ENCODE data around the gene NOP16.

The NOP16 gene

GRCh38 chr5:176418251-176418650 is 29.9 kb upstream of the NOP16 start:
- peaks cover 4% of the 10 kb centered on the region for H3K27me3 ChIP-seq (ENCODE audit: control insufficient read depth, insufficient read depth, low read length)
- H3K36me3 ChIP-seq (ENCODE audit: control insufficient read depth, insufficient read depth, low read length), result no peaks in the 10 kb centered on the region
- no peak overlapping the region for H3K9ac ChIP-seq (ENCODE audit: low read depth, low read length)
- H3K4me3 ChIP-seq (ENCODE audit: low read depth, low read length), result no peak overlapping the region
- no peak overlapping the region for H3K27ac ChIP-seq (ENCODE audit: low read depth, low read length)
- peaks cover 22% of the 10 kb centered on the region for H3K9me3 ChIP-seq (ENCODE audit: control insufficient read depth, insufficient read depth, low read length)
- no peaks in the 10 kb centered on the region for H3K4me1 ChIP-seq (ENCODE audit: control insufficient read depth, insufficient read depth, low read length)

- no peak overlapping the region for H3K27ac ChIP-seq (ENCODE audit: low read depth, low read length)
- H3K27me3 ChIP-seq (ENCODE audit: control insufficient read depth, insufficient read depth, low read length), result peaks cover 4% of the 10 kb centered on the region
- H3K9me3 ChIP-seq (ENCODE audit: control insufficient read depth, insufficient read depth, low read length), result peaks cover 17% of the 10 kb centered on the region
- no peaks in the 10 kb centered on the region for H3K4me1 ChIP-seq (ENCODE audit: control insufficient read depth, insufficient read depth, low read length)
- no peak overlapping the region for H3K9ac ChIP-seq (ENCODE audit: low read depth, low read length)
- H3K4me3 ChIP-seq (ENCODE audit: low read depth, low read length), result peak overlapping the region; percentile 77
- H3K36me3 ChIP-seq (ENCODE audit: control insufficient read depth, insufficient read depth, low read length), result no peaks in the 10 kb centered on the region
Observed at GRCh38 chr5:176416965-176417364, 28.6 kb upstream of the NOP16 start.

- peak within 1 kb of the TSS; percentile 77 for H3K4me3 ChIP-seq (ENCODE audit: low read depth, low read length)
- H3K4me1 ChIP-seq (ENCODE audit: control insufficient read depth, insufficient read depth, low read length), result no peaks in the 10 kb centered on the region
- peaks cover 13% of the 10 kb centered on the region for H3K9me3 ChIP-seq (ENCODE audit: control insufficient read depth, insufficient read depth, low read length)
- peaks cover 4% of the 10 kb centered on the region for H3K27me3 ChIP-seq (ENCODE audit: control insufficient read depth, insufficient read depth, low read length)
- peak within 1 kb of the TSS; percentile 64 for H3K9ac ChIP-seq (ENCODE audit: low read depth, low read length)
- no peaks in the 10 kb centered on the region for H3K36me3 ChIP-seq (ENCODE audit: control insufficient read depth, insufficient read depth, low read length)
- H3K27ac ChIP-seq (ENCODE audit: low read depth, low read length), result peak within 1 kb of the TSS; percentile 26
Observed at GRCh38 chr5:176415952-176416924, 27.8 kb upstream of the NOP16 start, which contains the start of gene CLTB. Gene CLTB, minus strand, starts transcription at chr5:176416539. Its CDS starts 176 bp downstream, at chr5:176416363.

- peaks cover 6% of the 10 kb centered on the region for H3K9me3 ChIP-seq (ENCODE audit: control insufficient read depth, insufficient read depth, low read length)
- H3K27me3 ChIP-seq (ENCODE audit: control insufficient read depth, insufficient read depth, low read length), result peaks cover 4% of the 10 kb centered on the region
- no peaks in the 10 kb centered on the region for H3K4me1 ChIP-seq (ENCODE audit: control insufficient read depth, insufficient read depth, low read length)
- peak overlapping the region; percentile 77 for H3K4me3 ChIP-seq (ENCODE audit: low read depth, low read length)
- no peaks in the 10 kb centered on the region for H3K36me3 ChIP-seq (ENCODE audit: control insufficient read depth, insufficient read depth, low read length)
- no peak overlapping the region for H3K9ac ChIP-seq (ENCODE audit: low read depth, low read length)
- no peak overlapping the region for H3K27ac ChIP-seq (ENCODE audit: low read depth, low read length)
Observed at GRCh38 chr5:176415240-176415951, 27.0 kb upstream of the NOP16 start.

- H3K27me3 ChIP-seq (ENCODE audit: control insufficient read depth, insufficient read depth, low read length), result peaks cover 4% of the 10 kb centered on the region
- H3K9ac ChIP-seq (ENCODE audit: low read depth, low read length), result no peak overlapping the region
- no peak overlapping the region for H3K4me3 ChIP-seq (ENCODE audit: low read depth, low read length)
- H3K27ac ChIP-seq (ENCODE audit: low read depth, low read length), result no peak overlapping the region
- peaks cover 3% of the 10 kb centered on the region; the same call in 1 of the 2 replicates for H3K36me3 ChIP-seq (ENCODE audit: control insufficient read depth, insufficient read depth, low read length)
- H3K9me3 ChIP-seq (ENCODE audit: control insufficient read depth, insufficient read depth, low read length), result peaks cover 2% of the 10 kb centered on the region; the same call in 1 of the 2 replicates
- H3K4me1 ChIP-seq (ENCODE audit: control insufficient read depth, insufficient read depth, low read length), result no peaks in the 10 kb centered on the region
Observed at GRCh38 chr5:176414704-176415103, 26.3 kb upstream of the NOP16 start.

- Histone ChIP-seq H3K4me3 (ENCODE audit: low read depth, low read length) (no peak overlapping the region), H3K27ac (ENCODE audit: low read depth, low read length) (no peak overlapping the region), H3K9me3 (ENCODE audit: control insufficient read depth, insufficient read depth, low read length) (peaks cover under 1% of the 10 kb centered on the region; the same call in 1 of the 2 replicates), H3K27me3 (ENCODE audit: control insufficient read depth, insufficient read depth, low read length) (peaks cover 4% of the 10 kb centered on the region), H3K36me3 (ENCODE audit: control insufficient read depth, insufficient read depth, low read length) (peaks cover 3% of the 10 kb centered on the region; the same call in 1 of the 2 replicates), H3K4me1 (ENCODE audit: control insufficient read depth, insufficient read depth, low read length) (no peaks in the 10 kb centered on the region), H3K9ac (ENCODE audit: low read depth, low read length) (no peak overlapping the region)
Observed at GRCh38 chr5:176413709-176414191, 25.4 kb upstream of the NOP16 start.

GRCh38 chr5:176413255-176413565 is 24.8 kb upstream of the NOP16 start:
- Histone ChIP-seq H3K36me3 (ENCODE audit: control insufficient read depth, insufficient read depth, low read length) (peaks cover 3% of the 10 kb centered on the region; the same call in 1 of the 2 replicates), H3K27me3 (ENCODE audit: control insufficient read depth, insufficient read depth, low read length) (peaks cover 4% of the 10 kb centered on the region), H3K27ac (ENCODE audit: low read depth, low read length) (no peak overlapping the region), H3K4me1 (ENCODE audit: control insufficient read depth, insufficient read depth, low read length) (no peaks in the 10 kb centered on the region), H3K9me3 (ENCODE audit: control insufficient read depth, insufficient read depth, low read length) (no peaks in the 10 kb centered on the region; the same call in 1 of the 2 replicates), H3K4me3 (ENCODE audit: low read depth, low read length) (no peak overlapping the region), H3K9ac (ENCODE audit: low read depth, low read length) (no peak overlapping the region)

GRCh38 chr5:176412517-176413254 is 24.3 kb upstream of the NOP16 start:
- Histone ChIP-seq H3K9me3 (ENCODE audit: control insufficient read depth, insufficient read depth, low read length) (no peaks in the 10 kb centered on the region), H3K27ac (ENCODE audit: low read depth, low read length) (no peak overlapping the region), H3K4me3 (ENCODE audit: low read depth, low read length) (no peak overlapping the region), H3K9ac (ENCODE audit: low read depth, low read length) (no peak overlapping the region), H3K36me3 (ENCODE audit: control insufficient read depth, insufficient read depth, low read length) (peaks cover 3% of the 10 kb centered on the region; the same call in 1 of the 2 replicates), H3K27me3 (ENCODE audit: control insufficient read depth, insufficient read depth, low read length) (peaks cover 4% of the 10 kb centered on the region), H3K4me1 (ENCODE audit: control insufficient read depth, insufficient read depth, low read length) (no peaks in the 10 kb centered on the region)

GRCh38 chr5:176410486-176411180 is 22.2 kb upstream of the NOP16 start:
- H3K9ac ChIP-seq (ENCODE audit: low read depth, low read length), result no peak overlapping the region
- H3K27me3 ChIP-seq (ENCODE audit: control insufficient read depth, insufficient read depth, low read length), result no peaks in the 10 kb centered on the region
- H3K4me1 ChIP-seq (ENCODE audit: control insufficient read depth, insufficient read depth, low read length), result no peaks in the 10 kb centered on the region
- no peak overlapping the region for H3K27ac ChIP-seq (ENCODE audit: low read depth, low read length)
- H3K4me3 ChIP-seq (ENCODE audit: low read depth, low read length), result no peak overlapping the region
- no peaks in the 10 kb centered on the region for H3K9me3 ChIP-seq (ENCODE audit: control insufficient read depth, insufficient read depth, low read length)
- H3K36me3 ChIP-seq (ENCODE audit: control insufficient read depth, insufficient read depth, low read length), result peaks cover 3% of the 10 kb centered on the region; the same call in 1 of the 2 replicates

GRCh38 chr5:176409765-176410164 is 21.4 kb upstream of the NOP16 start:
- H3K36me3 ChIP-seq (ENCODE audit: control insufficient read depth, insufficient read depth, low read length), result peaks cover 3% of the 10 kb centered on the region; the same call in 1 of the 2 replicates
- H3K4me1 ChIP-seq (ENCODE audit: control insufficient read depth, insufficient read depth, low read length), result no peaks in the 10 kb centered on the region

More at GRCh38 chr5:176409765-176410164, 21.4 kb upstream of the NOP16 start:
- Histone ChIP-seq H3K27ac (ENCODE audit: low read depth, low read length) (no peak overlapping the region), H3K9me3 (ENCODE audit: control insufficient read depth, insufficient read depth, low read length) (no peaks in the 10 kb centered on the region), H3K9ac (ENCODE audit: low read depth, low read length) (no peak overlapping the region), H3K4me3 (ENCODE audit: low read depth, low read length) (no peak overlapping the region), H3K27me3 (ENCODE audit: control insufficient read depth, insufficient read depth, low read length) (no peaks in the 10 kb centered on the region)

Data from HUES48 (cell line).